Endothelial cell of umbilical vein (primary cell): ENCODE measurements around the gene BEND4. TPM values are rescaled to one million over a fixed set of nuclear protein-coding genes. Genes with fewer than 3 reads are reported as not detected.
"Not testable (repeated sequence)": the region's sequence is repeated elsewhere in the genome, so short reads cannot be mapped to it uniquely, and the experiment has no call there.

Experiments
- BruUV-seq: library from RNA; stranded (reverse); fragments of 400-500 nt; replicated peaks from 2 replicates; lab custom pipeline; 2021; lab: Mats Ljungman, UMichigan
- CTCF ChIA-PET: fragments of 300-600, 350-600 bp; sonication (Branson Sonifier 250); formaldehyde crosslinking; loops from one replicate; lab custom pipeline; 2021; ENCODE audit warnings: antibody characterized with exemption, inconsistent platforms; lab: Charles Lee
- POLR2A ChIA-PET: fragments of 300-600, 350-600 bp; sonication (Branson Sonifier 250); formaldehyde crosslinking; loops from one replicate; lab custom pipeline; 2021; ENCODE audit warnings: antibody characterized with exemption, inconsistent platforms; lab: Charles Lee
- DNase-seq: peaks from one replicate; pipeline ENCODE4 v3.0.0-alpha.2; 2011; ENCODE audit warnings: low read depth, low spot score
- FAIRE-seq: peaks from 2 replicates; lab custom pipeline; 2011; peaks lifted over from hg19 to GRCh38; lab: Jason Lieb, UNC
- H2AFZ ChIP-seq: 2 replicates; pipeline ENCODE4 v1.6.0; 2012; ENCODE audit warnings: low read depth, low read length, control low read depth, inconsistent platforms
- H3K27ac ChIP-seq: 2 replicates; pipeline ENCODE4 v1.5.1; 2011; ENCODE audit warnings: low read depth, mild to moderate bottlenecking, control low read depth, low read length, moderate library complexity; ENCODE audit not compliant: insufficient read depth
- H3K27me3 ChIP-seq, 2 experiments: 2 replicates each; pipeline versions ENCODE4 v1.6.0 to v1.6.1; 2011; ENCODE audit warnings: low read length in 2 of 2, mixed read lengths in 1 of 2; ENCODE audit not compliant: control insufficient read depth in 2 of 2, insufficient read depth in 2 of 2
- H3K36me3 ChIP-seq, 2 experiments: 2 replicates in 1 of 2; 3 replicates in 1 of 2; pipeline ENCODE4 v1.5.1; 2011; ENCODE audit warnings: low read length in 2 of 2, mild to moderate bottlenecking in 1 of 2, moderate library complexity in 1 of 2; ENCODE audit not compliant: control insufficient read depth in 2 of 2, insufficient read depth in 2 of 2; ENCODE audit errors: extremely low read depth in 1 of 2
- H3K4me1 ChIP-seq: 3 replicates; pipeline ENCODE4 v1.5.1; 2011; ENCODE audit warnings: mild to moderate bottlenecking, low read length; ENCODE audit not compliant: control insufficient read depth, insufficient read depth; ENCODE audit errors: extremely low read depth
- H3K4me2 ChIP-seq: 2 replicates; pipeline ENCODE4 v1.6.1; 2011; ENCODE audit warnings: low read length, control low read depth, mixed read lengths; ENCODE audit not compliant: insufficient read depth
- H3K4me3 ChIP-seq, 3 experiments: fragments of 200-600 bp in 1 of 3; sonication (generic), shearing (Covaris generic) in 1 of 3; replicated peaks in 1 of 3; 2 replicates each; pipeline ENCODE4 v1.5.1; 2011 to 2016; ENCODE audit warnings: control low read depth in 3 of 3, low read length in 3 of 3, mild to moderate bottlenecking in 2 of 3, inconsistent platforms in 1 of 3, low read depth in 1 of 3, moderate library complexity in 1 of 3; ENCODE audit not compliant: insufficient read depth in 1 of 3
- H3K79me2 ChIP-seq: 2 replicates; pipeline ENCODE4 v1.6.0; 2012; ENCODE audit warnings: low read length, inconsistent platforms; ENCODE audit not compliant: control insufficient read depth, insufficient read depth
- H3K9ac ChIP-seq: replicated peaks from 2 replicates; pipeline ENCODE3; 2011; ENCODE audit warnings: low read length, control low read depth; ENCODE audit not compliant: insufficient read depth; ENCODE audit errors: extremely low read depth
- H3K9me1 ChIP-seq: replicated peaks from 3 replicates; pipeline ENCODE4 v1.6.0; 2011; ENCODE audit warnings: mild to moderate bottlenecking, low read length; ENCODE audit not compliant: control insufficient read depth, insufficient read depth; ENCODE audit errors: extremely low read depth
- H3K9me3 ChIP-seq: replicated peaks from 2 replicates; pipeline ENCODE4 v1.5.1; 2012; ENCODE audit warnings: low read length, inconsistent platforms; ENCODE audit not compliant: control insufficient read depth, insufficient read depth
- H4K20me1 ChIP-seq: replicated peaks from 2 replicates; pipeline ENCODE3; 2011; ENCODE audit warnings: mild to moderate bottlenecking, low read length; ENCODE audit not compliant: control insufficient read depth, insufficient read depth; ENCODE audit errors: extremely low read depth
- EZH2 ChIP-seq: IDR thresholded peaks from 2 replicates; pipeline ENCODE4 v1.6.1; 2012; ENCODE audit warnings: borderline replicate concordance, low read depth, mild to moderate bottlenecking, moderate library complexity, low read length, inconsistent platforms; ENCODE audit not compliant: severe bottlenecking
- FOS ChIP-seq: IDR thresholded peaks from 2 replicates; pipeline ENCODE4 v1.6.1; 2011; ENCODE audit warnings: mild to moderate bottlenecking, low read length, moderate library complexity, borderline replicate concordance; ENCODE audit not compliant: insufficient read depth
- GATA2 ChIP-seq: IDR thresholded peaks from 2 replicates; pipeline ENCODE4 v1.7.0; 2011; ENCODE audit warnings: low read depth, mild to moderate bottlenecking, moderate library complexity, mixed read lengths, low read length; ENCODE audit not compliant: insufficient read length, insufficient read depth
- JUN ChIP-seq: IDR thresholded peaks from 2 replicates; pipeline ENCODE4 v1.6.1; 2011; ENCODE audit warnings: borderline replicate concordance, low read depth; ENCODE audit not compliant: insufficient read length, insufficient read depth
- MYC ChIP-seq: IDR thresholded peaks from one replicate; pipeline ENCODE4 v1.6.1; 2011; ENCODE audit warnings: mild to moderate bottlenecking, low read depth, low read length
- POLR2A ChIP-seq: IDR thresholded peaks from 2 replicates; pipeline ENCODE4 v1.6.1; 2012; ENCODE audit warnings: low read depth, mild to moderate bottlenecking, control low read depth, low read length
- POLR2AphosphoS5 ChIP-seq: IDR thresholded peaks from 2 replicates; pipeline ENCODE4 v1.6.1; 2012; ENCODE audit warnings: low read depth, mild to moderate bottlenecking, control low read depth, low read length, moderate library complexity; ENCODE audit not compliant: insufficient read depth
- dilution Hi-C: fragments of 300-500 bp; cut with MboI; formaldehyde crosslinking; loops from one replicate; pipeline ENCODE4 v1.15.0; 2019; ENCODE audit warnings: low sequenced_read_pairs; ENCODE audit not compliant: extremely low pct_ligation_motif_present
- intact Hi-C: fragments of 100-400 bp; cut with micrococcal nuclease; formaldehyde crosslinking; loops from one replicate; pipeline ENCODE4 v1.10.0; 2022
- polyA plus RNA-seq, 4 experiments: library from polyadenylated mRNA; depleted of rRNA in 3 of 4; stranded (reverse) in 3 of 4; unstranded in 1 of 4; fragments of >200 nt; gene quantifications; 2 replicates each; pipeline versions ENCODE4 v1.2.1 to v1.2.3, GENCODE V29; 2011 to 2012; ENCODE audit warnings: missing spikeins in 1 of 4
- total RNA-seq: library from RNA; stranded (reverse); gene quantifications from 2 replicates; pipeline ENCODE4 v1.2.3, GENCODE V29; 2021
- TF ChIP-seq, protein P1 (sequence below), 2 donors: IDR thresholded peaks; 1 replicate in 1 of 2; 2 replicates in 1 of 2; pipeline ENCODE4 v1.5.1; 2011; ENCODE audit warnings: low read length in 2 of 2, mild to moderate bottlenecking in 2 of 2, moderate library complexity in 2 of 2, control low read depth in 1 of 2, inconsistent platforms in 1 of 2, low read depth in 1 of 2; ENCODE audit not compliant: insufficient read depth in 1 of 2; ENCODE audit errors: extremely low read depth in 1 of 2
- TF ChIP-seq, protein P2 (sequence below): IDR thresholded peaks from 2 replicates; pipeline ENCODE4 v1.6.1; 2011; ENCODE audit not compliant: insufficient read depth, insufficient read length

Gene BEND4
- total and polyA plus RNA-seq, 2 donors (not counting 3 experiments of a cell fraction or from before 2014, with no cell fraction given), result 0.01 to 0.27 TPM

DNA sequence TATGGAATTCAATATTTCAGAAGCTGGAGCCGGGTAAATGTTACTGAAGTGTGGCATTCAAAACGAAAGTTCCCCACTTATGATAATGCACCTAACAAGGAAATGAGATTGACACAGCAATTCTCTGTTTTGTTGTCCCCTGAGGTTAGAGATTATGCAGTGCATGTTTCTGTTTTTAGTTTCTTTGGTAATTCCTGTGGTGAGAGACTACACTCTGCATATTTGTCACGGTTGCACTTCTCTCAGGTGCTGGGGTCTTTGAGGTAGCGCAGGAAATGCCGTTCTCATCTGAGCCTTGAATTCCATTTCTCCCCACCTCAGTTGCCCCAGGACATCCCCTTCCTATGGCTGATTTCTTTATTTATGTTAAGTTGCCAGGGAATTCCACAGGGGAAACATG, 15.3 kb upstream of the BEND4 start:
- intact Hi-C loops (no loop called here), dilution Hi-C loops (no loop called here)
- H3K27ac ChIP-seq, result no peak overlapping the region
- H4K20me1 ChIP-seq, result no peaks in the 10 kb centered on the region
- TF ChIP-seq, protein P1, sequence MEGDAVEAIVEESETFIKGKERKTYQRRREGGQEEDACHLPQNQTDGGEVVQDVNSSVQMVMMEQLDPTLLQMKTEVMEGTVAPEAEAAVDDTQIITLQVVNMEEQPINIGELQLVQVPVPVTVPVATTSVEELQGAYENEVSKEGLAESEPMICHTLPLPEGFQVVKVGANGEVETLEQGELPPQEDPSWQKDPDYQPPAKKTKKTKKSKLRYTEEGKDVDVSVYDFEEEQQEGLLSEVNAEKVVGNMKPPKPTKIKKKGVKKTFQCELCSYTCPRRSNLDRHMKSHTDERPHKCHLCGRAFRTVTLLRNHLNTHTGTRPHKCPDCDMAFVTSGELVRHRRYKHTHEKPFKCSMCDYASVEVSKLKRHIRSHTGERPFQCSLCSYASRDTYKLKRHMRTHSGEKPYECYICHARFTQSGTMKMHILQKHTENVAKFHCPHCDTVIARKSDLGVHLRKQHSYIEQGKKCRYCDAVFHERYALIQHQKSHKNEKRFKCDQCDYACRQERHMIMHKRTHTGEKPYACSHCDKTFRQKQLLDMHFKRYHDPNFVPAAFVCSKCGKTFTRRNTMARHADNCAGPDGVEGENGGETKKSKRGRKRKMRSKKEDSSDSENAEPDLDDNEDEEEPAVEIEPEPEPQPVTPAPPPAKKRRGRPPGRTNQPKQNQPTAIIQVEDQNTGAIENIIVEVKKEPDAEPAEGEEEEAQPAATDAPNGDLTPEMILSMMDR (IDR thresholded peaks at IDR 0.05; ENCODE audit: extremely low read depth in 1 of 2, insufficient read depth in 1 of 2, low read depth in 1 of 2, low read length in 2 of 2), result no peak
- no peak for TF ChIP-seq MYC
- TF ChIP-seq, protein P2, sequence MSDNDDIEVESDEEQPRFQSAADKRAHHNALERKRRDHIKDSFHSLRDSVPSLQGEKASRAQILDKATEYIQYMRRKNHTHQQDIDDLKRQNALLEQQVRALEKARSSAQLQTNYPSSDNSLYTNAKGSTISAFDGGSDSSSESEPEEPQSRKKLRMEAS, result no peak
- TF ChIP-seq POLR2AphosphoS5, result no peak
- TF ChIP-seq GATA2, result no peak
- no peak for TF ChIP-seq EZH2
- no peak for TF ChIP-seq POLR2A
- TF ChIP-seq JUN, result no peak
- TF ChIP-seq FOS, result no peak
- FAIRE-seq, result no peak
- H3K9me1 ChIP-seq, result no peaks in the 10 kb centered on the region
- no peaks in the 10 kb centered on the region for H3K9me3 ChIP-seq
- CTCF ChIA-PET, result interaction anchor here (1.2 kb wide), 1 partner anchor 14 kb away, joined by 5 read pairs; no protein-coding TSS in a partner anchor
- POLR2A ChIA-PET, result no interaction called here
- BruUV-seq, result no TSS peak
- no peak overlapping the region for H2AFZ ChIP-seq
- no peak overlapping the region for H3K4me2 ChIP-seq
- no peaks in the 10 kb centered on the region for H3K27me3 ChIP-seq
- no peaks in the 10 kb centered on the region for H3K36me3 ChIP-seq
- no peak overlapping the region for H3K4me3 ChIP-seq
- H3K79me2 ChIP-seq, result no peaks in the 10 kb centered on the region
- no peak overlapping the region for H3K9ac ChIP-seq
- no peak for DNase-seq
- no peaks in the 10 kb centered on the region for H3K4me1 ChIP-seq

DNA sequence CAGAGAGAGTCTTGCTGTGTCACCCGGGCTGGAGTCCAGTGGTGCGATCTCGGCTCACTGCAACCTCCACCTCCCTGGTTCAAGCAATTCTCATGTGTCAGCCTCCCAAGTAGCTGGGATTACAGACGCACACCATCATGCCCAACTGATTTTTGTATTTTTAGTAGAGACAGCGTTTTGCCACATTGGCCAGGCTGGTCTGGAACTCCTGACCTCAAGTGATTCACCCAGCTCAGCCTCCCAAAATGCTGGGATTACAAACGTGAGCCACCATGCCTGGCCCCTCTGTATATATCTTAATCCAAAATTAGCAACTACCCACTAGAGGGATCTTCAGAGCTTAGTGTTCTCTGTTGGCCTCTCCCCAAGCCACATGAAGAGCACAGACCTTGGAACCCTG, 13.7 kb upstream of the BEND4 start:
- dilution Hi-C loops, H3K36me3 ChIP-seq, H3K4me3 ChIP-seq, POLR2A ChIA-PET, H3K4me2 ChIP-seq, H3K9me1 ChIP-seq, H3K27ac ChIP-seq, intact Hi-C loops, BruUV-seq, H3K9ac ChIP-seq, H2AFZ ChIP-seq, H4K20me1 ChIP-seq, H3K27me3 ChIP-seq, DNase-seq, H3K4me1 ChIP-seq, H3K79me2 ChIP-seq, FAIRE-seq, H3K9me3 ChIP-seq: not testable (repeated sequence)
- CTCF ChIA-PET, result interaction anchor here (1.2 kb wide), 1 partner anchor 12 kb away, joined by 5 read pairs; no protein-coding TSS in a partner anchor
